DND-41 (cell line): ENCODE measurements around the gene TSNAX.

Experiments used
- EZH2 ChIP-seq: IDR thresholded peaks from 3 replicates; pipeline ENCODE4 v1.6.1; 2012; ENCODE audit warnings: borderline replicate concordance, low read depth, mild to moderate bottlenecking, moderate library complexity, low read length, inconsistent platforms; ENCODE audit not compliant: severe bottlenecking
- TF ChIP-seq, protein P1 (sequence below): IDR thresholded peaks from 2 replicates; pipeline ENCODE4 v1.5.1; 2012; ENCODE audit warnings: borderline replicate concordance, low read length, moderate library complexity, mild to moderate bottlenecking; ENCODE audit not compliant: poor library complexity, severe bottlenecking; ENCODE audit errors: extremely low read depth

DNA sequence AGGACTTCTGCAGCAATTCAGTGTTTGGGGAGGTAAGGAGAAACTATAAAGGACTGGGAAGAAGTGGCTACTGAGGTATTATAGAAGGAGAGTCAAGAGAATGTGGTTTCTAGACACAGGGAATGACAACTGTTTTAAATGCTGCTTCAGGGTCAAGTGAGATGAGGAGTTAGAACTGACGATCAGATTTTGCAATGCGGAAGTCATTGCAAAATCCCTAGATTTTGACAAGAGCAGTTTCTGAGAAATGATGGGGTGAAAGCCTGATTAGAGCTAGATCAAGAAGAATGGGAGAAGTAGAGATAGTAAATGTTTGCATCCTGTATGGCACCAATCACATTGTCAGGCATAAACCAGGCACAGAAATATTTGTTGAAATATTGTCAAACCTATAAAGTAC is 4.7 kb upstream of the TSNAX start:
- TF ChIP-seq, protein P1, sequence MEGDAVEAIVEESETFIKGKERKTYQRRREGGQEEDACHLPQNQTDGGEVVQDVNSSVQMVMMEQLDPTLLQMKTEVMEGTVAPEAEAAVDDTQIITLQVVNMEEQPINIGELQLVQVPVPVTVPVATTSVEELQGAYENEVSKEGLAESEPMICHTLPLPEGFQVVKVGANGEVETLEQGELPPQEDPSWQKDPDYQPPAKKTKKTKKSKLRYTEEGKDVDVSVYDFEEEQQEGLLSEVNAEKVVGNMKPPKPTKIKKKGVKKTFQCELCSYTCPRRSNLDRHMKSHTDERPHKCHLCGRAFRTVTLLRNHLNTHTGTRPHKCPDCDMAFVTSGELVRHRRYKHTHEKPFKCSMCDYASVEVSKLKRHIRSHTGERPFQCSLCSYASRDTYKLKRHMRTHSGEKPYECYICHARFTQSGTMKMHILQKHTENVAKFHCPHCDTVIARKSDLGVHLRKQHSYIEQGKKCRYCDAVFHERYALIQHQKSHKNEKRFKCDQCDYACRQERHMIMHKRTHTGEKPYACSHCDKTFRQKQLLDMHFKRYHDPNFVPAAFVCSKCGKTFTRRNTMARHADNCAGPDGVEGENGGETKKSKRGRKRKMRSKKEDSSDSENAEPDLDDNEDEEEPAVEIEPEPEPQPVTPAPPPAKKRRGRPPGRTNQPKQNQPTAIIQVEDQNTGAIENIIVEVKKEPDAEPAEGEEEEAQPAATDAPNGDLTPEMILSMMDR, result no peak
- no peak for TF ChIP-seq EZH2
